ENCODE results near the gene ARL3.

GRCh38 chr10:102641880-102642735 lies 72.1 kb downstream of the ARL3 start:
- TF ChIP-seq CTCF (IDR thresholded peaks at IDR 0.05) (peak in 1 of 4 experiments; percentile 16), EP300 (IDR thresholded peaks at IDR 0.05) (no peak)

Measured in gastroesophageal sphincter (tissue), 3 donors.